HEK293T (cell line): ENCODE results near the gene PCNX1.
"Not testable (repeated sequence)": the region's sequence is repeated elsewhere in the genome, so short reads cannot be mapped to it uniquely, and the experiment has no call there.

Experiments used
- CTCF ChIA-PET: fragments of 350-600 bp; formaldehyde crosslinking; extraction: SDS; loops from one replicate; lab custom pipeline; 2021; ENCODE audit warnings: antibody characterized with exemption, inconsistent platforms; lab: Yijun Ruan, JAX
- POLR2A ChIA-PET: fragments of 350-600 bp; formaldehyde crosslinking; extraction: SDS; loops from one replicate; lab custom pipeline; 2020; ENCODE audit warnings: antibody characterized with exemption, inconsistent platforms; lab: Yijun Ruan, JAX
- DNase-seq: peaks from one replicate; pipeline ENCODE4 v3.0.0; 2012; ENCODE audit warnings: mixed read lengths; ENCODE audit errors: extremely low spot score
- ARNT ChIP-seq: fragments of 450-650 bp; IDR thresholded peaks from 2 replicates; pipeline ENCODE4 v1.6.1; 2017; ENCODE audit warnings: mild to moderate bottlenecking
- BHLHE40 ChIP-seq: fragments of 450-650 bp; IDR thresholded peaks from 2 replicates; pipeline ENCODE4 v1.6.1; 2016; ENCODE audit warnings: mild to moderate bottlenecking, moderate library complexity, borderline replicate concordance
- CTBP1 ChIP-seq: fragments of 450-650 bp; IDR thresholded peaks from 2 replicates; pipeline ENCODE4 v1.6.1; 2016; ENCODE audit warnings: borderline replicate concordance
- ELF4 ChIP-seq: fragments of 450-650 bp; IDR thresholded peaks from 2 replicates; pipeline ENCODE4 v1.6.1; 2017; ENCODE audit warnings: antibody characterized with exemption
- FOXA1 ChIP-seq: fragments of 450-650 bp; IDR thresholded peaks from 2 replicates; pipeline ENCODE4 v1.6.1; 2016; ENCODE audit warnings: mild to moderate bottlenecking
- FOXK2 ChIP-seq: fragments of 450-650 bp; IDR thresholded peaks from 2 replicates; pipeline ENCODE4 v1.6.1; 2016; ENCODE audit warnings: mild to moderate bottlenecking
- FOXM1 ChIP-seq: fragments of 450-650 bp; IDR thresholded peaks from 2 replicates; pipeline ENCODE4 v1.6.1; 2017; ENCODE audit warnings: mild to moderate bottlenecking, borderline replicate concordance
- HDGF ChIP-seq: fragments of 450-650 bp; IDR thresholded peaks from 2 replicates; pipeline ENCODE4 v1.6.1; 2017; ENCODE audit warnings: antibody characterized with exemption, borderline replicate concordance
- L3MBTL2 ChIP-seq: fragments of 450-650 bp; conservative IDR thresholded peaks from 2 replicates; pipeline ENCODE4 v1.6.1; 2016; ENCODE audit warnings: mild to moderate bottlenecking
- LEF1 ChIP-seq: fragments of 450-650 bp; IDR thresholded peaks from 2 replicates; pipeline ENCODE4 v1.6.1; 2017; ENCODE audit warnings: mild to moderate bottlenecking, borderline replicate concordance
- NFRKB ChIP-seq: fragments of 450-650 bp; IDR thresholded peaks from 2 replicates; pipeline ENCODE4 v1.6.1; 2016; ENCODE audit warnings: mild to moderate bottlenecking, moderate library complexity
- SP1 ChIP-seq: fragments of 450-650 bp; IDR thresholded peaks from 2 replicates; pipeline ENCODE4 v1.6.1; 2017
- SUZ12 ChIP-seq: fragments of 450-650 bp; IDR thresholded peaks from 2 replicates; pipeline ENCODE4 v1.6.1; 2016; ENCODE audit warnings: mild to moderate bottlenecking
- TARDBP ChIP-seq: fragments of 450-650 bp; IDR thresholded peaks from 2 replicates; pipeline ENCODE4 v1.6.1; 2016
- ZNF384 ChIP-seq: fragments of 450-650 bp; IDR thresholded peaks from 2 replicates; pipeline ENCODE4 v1.6.1; 2016
- TF ChIP-seq, protein P1 (sequence below): fragments of 450-650 bp; IDR thresholded peaks from 2 replicates; pipeline ENCODE4 v1.6.1; 2016

Gene PCNX1

DNA sequence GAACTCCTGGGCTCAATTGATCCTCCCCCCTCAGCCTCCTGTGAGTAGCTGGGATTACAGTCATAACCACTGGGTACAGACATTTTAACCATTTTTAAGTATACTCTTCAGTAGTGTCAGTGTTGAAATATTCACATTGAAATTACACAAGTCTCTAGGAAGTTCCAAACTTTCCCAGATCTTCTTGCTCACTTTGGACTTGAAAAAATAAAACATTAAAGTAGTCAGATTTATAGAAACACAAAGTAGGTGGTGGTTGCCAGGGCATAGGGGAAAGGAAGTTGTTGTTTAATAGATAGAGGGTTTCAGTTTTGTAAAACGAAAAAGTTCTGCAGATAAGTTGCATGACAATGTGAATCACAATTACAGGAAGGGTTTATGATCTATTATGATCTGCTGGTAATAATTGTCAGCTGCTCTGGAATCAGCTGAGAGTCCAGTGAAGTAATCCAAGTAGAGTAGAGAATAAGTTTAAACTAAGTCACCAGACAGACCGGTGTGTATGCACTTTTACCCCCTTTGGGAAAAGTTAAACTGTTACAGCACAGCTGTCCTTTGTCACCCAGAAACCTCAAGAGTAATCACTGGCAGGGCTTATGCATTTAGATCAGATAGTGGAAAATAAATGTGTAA, 27.4 kb downstream of the PCNX1 start:
- no peak for DNase-seq
- POLR2A ChIA-PET, result no interaction called here
- CTCF ChIA-PET, result interaction anchor here (0.6 to 1.1 kb wide), 2 partner anchors 10 to 21 kb away, joined by 4 to 7 read pairs; no protein-coding TSS in a partner anchor
- TF ChIP-seq LEF1 (no peak), SUZ12 (no peak), TARDBP (no peak), FOXM1 (no peak)

DNA sequence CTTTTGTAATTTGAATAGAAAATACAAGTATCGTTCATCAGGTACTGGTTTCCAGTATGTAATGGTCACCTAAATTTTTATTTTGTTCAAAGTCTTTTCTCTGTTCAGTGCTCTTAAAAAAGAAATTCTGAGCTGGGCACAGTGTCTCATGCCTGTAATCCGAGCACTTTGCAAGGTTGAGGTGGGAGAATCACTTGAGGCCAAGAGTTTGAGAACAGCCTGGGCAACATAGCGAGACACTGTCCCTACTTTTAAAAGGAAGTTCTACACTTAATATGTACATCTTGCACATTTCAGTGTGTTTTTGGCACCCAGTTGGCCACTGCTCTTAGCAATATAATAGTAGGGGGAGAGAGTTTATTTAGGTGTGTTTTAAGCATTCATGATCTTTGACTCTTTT, 27.9 kb downstream of the PCNX1 start:
- CTCF ChIA-PET, result interaction anchor here (1.1 kb wide), 1 partner anchor 10 kb away, joined by 7 read pairs; no protein-coding TSS in a partner anchor
- TF ChIP-seq TARDBP (no peak), BHLHE40 (no peak), SP1 (no peak), HDGF (no peak), NFRKB (no peak), FOXA1 (no peak), L3MBTL2 (no peak), LEF1 (no peak), ZNF384 (no peak)
- no peak for DNase-seq
- POLR2A ChIA-PET, result no interaction called here

DNA sequence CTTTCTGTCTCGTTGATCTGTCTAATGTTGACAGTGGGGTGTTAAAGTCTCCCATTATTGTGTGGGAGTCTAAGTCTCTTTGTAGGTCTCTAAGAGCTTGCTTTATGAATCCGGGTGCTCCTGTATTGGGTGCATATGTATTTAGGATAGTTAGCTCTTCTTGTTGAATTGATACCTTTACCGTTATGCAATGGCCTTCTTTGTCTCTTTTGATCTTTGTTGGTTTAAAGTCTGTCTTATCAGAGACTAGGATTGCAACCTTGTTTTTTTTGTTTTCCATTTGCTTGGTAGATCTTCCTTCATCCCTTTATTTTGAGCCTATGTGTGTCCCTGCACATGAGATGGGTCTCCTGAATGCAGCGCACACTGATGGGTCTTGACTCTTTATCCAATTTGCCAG, 32.4 kb downstream of the PCNX1 start:
- POLR2A ChIA-PET, CTCF ChIA-PET, DNase-seq: not testable (repeated sequence)

DNA sequence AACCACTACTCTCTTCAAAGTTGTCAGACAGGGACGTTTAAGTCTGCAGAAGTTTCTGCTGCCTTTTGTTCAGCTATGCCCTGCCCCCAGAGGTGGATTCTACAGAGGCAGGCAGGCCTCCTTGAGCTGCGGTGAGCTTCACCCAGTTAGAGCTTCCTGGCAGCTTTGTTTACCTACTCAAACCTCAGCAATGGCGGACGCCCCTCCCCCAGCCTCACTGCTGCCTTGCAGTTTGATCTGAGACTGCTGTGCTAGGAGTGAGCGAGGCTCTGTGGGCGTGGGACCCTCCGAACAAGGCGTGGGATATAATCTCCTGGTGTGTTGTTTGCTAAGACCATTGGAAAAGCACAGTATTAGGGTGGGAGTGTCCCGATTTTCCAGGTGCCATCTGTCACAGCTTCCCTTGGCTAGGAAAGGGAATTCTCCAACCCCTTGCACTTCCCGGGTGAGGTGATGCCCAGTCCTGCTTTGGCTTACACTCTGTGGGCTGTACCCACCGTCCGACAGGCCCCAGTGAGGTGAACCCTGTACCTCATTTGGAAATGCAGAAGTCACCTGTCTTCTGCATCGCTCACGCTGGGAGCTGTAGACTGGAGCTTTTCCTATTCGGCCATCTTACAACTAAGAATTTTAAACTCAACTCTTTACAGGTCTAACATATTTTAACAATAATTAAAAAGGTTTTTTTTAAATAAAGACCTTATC, 34.5 kb downstream of the PCNX1 start:
- ChIA-PET POLR2A (interaction anchor here (0.6 kb wide), 1 partner anchor 14 kb away, joined by 3 read pairs; no protein-coding TSS in a partner anchor), CTCF (interaction anchor here (0.9 kb wide), 1 partner anchor 34 kb away, joined by 3 read pairs; the partner anchor contains the start of gene PCNX1)
- DNase-seq, result not testable (repeated sequence)

DNA sequence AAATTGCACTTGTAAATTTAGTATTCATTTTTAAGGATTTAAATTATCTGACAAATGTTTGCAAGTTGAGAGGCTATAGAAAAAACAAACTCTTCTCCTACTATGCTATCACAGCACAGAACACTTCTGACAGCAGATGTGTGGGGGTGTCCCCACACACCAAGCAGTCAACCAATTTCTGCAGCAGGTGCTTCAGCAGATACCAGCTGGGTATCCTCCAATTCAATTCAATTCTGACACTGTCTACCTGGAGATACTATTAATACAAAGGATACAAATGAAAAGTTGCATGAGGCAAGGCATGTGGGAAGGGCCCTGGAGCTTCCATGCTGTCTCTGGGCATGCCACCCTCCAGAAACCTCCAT, 35.1 kb downstream of the PCNX1 start:
- ChIA-PET CTCF (no interaction called here), POLR2A (no interaction called here)
- no peak for DNase-seq

DNA sequence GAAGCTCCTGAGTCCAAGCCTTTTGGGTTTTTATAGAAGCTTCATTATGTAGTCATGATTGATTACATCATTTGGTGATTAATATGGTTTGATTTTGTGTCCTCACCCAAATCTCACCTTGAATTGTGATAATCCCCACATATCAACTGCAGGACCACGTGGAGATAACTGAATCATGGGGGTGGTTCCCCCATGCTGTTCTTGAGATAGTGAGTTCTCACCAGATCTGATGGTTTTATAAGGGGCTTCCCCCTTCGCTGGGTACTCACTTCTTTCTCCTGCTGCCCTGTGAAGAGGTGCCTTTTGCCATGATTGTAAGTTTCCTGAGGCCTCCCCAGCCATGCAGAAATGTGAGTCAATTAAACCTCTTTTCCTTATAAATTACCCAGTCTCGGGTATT, 35.5 kb downstream of the PCNX1 start:
- POLR2A ChIA-PET, CTCF ChIA-PET, DNase-seq: not testable (repeated sequence)

More for the DNA sequence above, 35.1 kb downstream of the PCNX1 start:
- no peak for TF ChIP-seq FOXK2
- no peak for TF ChIP-seq L3MBTL2
- TF ChIP-seq HDGF, result no peak
- no peak for TF ChIP-seq FOXM1
- no peak for TF ChIP-seq NFRKB
- TF ChIP-seq LEF1, result no peak
- TF ChIP-seq SP1, result no peak
- TF ChIP-seq BHLHE40, result no peak

DNA sequence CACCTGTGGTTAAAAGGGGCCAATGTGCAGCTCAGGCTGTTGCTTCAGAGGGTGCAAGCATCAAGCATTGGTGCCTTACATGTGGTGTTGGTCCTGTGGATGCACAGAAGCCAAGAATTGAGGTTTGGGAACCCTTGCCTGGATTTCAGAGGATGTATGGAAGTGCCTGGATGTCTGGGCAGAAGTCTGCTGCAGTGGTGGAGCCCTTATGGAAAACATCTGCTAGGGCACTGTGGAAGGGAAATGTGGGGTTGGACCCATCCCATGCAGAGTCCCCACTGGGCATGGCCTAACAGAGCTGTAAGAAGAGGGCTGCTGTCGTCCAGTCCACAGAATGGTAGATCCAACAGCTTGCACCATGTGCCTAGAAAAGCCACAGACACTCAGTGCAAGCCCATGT, 36.6 kb downstream of the PCNX1 start:
- DNase-seq, result no peak
- TF ChIP-seq LEF1 (no peak), FOXA1 (no peak), ARNT (no peak), L3MBTL2 (no peak), HDGF (no peak), NFRKB (no peak), CTBP1 (no peak), SP1 (no peak), SUZ12 (no peak)
- POLR2A ChIA-PET, result no interaction called here
- CTCF ChIA-PET, result no interaction called here

DNA sequence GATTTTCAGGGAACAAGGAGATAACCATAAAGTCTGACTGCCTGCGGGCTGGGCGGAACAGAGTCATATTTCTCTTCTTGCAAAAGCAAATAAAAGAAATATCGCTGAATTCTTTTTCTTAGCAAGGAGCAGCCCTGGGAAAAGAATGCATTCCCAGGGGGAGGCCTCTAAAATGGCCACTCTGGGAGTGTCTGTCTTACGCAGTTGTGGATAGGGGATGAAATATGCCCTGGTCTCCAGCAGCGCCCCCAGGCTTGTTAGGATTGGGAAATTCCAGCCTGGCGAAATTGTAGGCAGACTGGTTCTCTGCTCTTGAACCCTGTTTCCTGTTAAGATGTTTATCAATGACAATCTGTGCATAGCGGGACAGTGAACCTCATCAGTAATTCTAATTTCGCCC, 40.5 kb downstream of the PCNX1 start:
- POLR2A ChIA-PET, result no interaction called here
- CTCF ChIA-PET, result no interaction called here
- no peak for DNase-seq

DNA sequence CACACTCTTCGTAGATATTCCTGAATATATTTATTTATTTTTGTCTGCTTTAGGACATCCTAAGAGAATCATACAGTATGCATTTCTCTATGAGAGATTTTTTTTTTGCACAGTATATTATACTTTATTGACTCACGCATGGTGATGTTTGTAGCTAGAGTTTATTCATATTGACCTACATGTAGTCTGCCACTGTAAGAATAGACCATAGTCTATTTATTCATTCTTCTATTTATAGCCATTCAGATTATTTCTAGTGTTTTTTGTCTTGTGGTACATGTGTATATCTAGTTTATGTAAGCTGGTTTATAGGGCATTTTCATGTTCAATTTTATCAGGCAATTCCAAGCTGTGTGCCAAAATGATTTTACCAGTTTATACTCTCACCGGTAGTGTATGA, 45.2 kb downstream of the PCNX1 start:
- ChIA-PET POLR2A (interaction anchor here (1.1 kb wide), 1 partner anchor 45 kb away, joined by 4 read pairs; the partner anchor contains the start of gene PCNX1), CTCF (interaction anchor here (1.2 to 1.4 kb wide), 2 partner anchors 45 to 143 kb away, joined by 3 read pairs; partner anchors contain the start of genes MAP3K9 and PCNX1)
- no peak for TF ChIP-seq CTBP1
- TF ChIP-seq, protein P1, sequence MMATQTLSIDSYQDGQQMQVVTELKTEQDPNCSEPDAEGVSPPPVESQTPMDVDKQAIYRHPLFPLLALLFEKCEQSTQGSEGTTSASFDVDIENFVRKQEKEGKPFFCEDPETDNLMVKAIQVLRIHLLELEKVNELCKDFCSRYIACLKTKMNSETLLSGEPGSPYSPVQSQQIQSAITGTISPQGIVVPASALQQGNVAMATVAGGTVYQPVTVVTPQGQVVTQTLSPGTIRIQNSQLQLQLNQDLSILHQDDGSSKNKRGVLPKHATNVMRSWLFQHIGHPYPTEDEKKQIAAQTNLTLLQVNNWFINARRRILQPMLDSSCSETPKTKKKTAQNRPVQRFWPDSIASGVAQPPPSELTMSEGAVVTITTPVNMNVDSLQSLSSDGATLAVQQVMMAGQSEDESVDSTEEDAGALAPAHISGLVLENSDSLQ, result no peak
- no peak for TF ChIP-seq SP1
- TF ChIP-seq FOXA1, result no peak
- no peak for TF ChIP-seq NFRKB
- TF ChIP-seq LEF1, result no peak
- no peak for TF ChIP-seq ARNT
- TF ChIP-seq ZNF384, result no peak
- TF ChIP-seq TARDBP, result no peak
- TF ChIP-seq ELF4, result no peak
- no peak for TF ChIP-seq SUZ12
- no peak for TF ChIP-seq FOXM1
- no peak for TF ChIP-seq HDGF
- no peak for TF ChIP-seq L3MBTL2
- no peak for TF ChIP-seq FOXK2
- no peak for TF ChIP-seq BHLHE40
- DNase-seq, result no peak

More for the DNA sequence above, 40.5 kb downstream of the PCNX1 start:
- no peak for TF ChIP-seq CTBP1
- TF ChIP-seq TARDBP, result no peak
- TF ChIP-seq, protein P1, result peak; percentile 55
